Fibroblast of skin of right quadriceps (primary cell): ENCODE data around the gene GTF2B.
"Not testable (repeated sequence)": the region's sequence is repeated elsewhere in the genome, so short reads cannot be mapped to it uniquely, and the experiment has no call there.

Experiments
- DNase-seq: peaks from one replicate; pipeline ENCODE4 v3.0.0-alpha.2; 2013

GTF2B gene

DNA sequence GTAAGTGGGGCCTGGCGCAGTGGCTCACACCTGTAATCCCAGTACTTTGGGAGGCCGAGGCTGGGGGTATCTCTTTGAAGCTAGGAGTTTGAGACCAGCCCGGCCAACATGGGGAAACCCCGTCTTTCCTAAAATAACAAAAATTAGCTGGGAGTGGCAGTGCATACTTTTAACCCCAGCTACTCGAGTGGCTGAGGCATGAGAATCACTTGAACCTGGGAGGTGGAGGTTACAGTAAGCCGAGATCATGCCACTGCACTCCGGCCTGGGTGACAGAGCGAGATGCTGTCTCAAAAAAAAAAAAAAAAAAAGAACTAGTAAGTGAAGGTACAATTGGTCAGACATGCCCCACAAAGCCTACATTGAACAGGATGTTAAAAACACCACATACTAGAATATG is 10.7 kb downstream of the GTF2B start:
- not testable (repeated sequence) for DNase-seq

DNA sequence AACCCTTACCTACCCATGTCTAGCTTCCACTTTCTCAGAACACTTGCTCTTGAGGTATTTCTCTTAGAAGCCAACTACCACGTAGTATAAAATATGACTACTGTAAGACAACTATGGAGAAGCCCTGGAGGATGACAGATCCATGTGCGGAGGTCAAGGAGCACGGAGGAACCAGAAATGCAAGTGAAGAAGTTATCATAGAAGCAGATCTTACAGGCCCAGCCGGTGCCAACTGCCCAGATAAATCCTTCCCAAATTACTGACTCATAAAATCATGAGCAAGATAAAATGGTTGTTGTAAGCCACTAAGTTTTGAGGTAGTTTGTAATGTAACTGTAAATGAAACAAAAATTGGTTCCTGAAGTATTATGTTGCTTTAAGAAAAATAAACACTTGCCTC is 12.6 kb downstream of the GTF2B start:
- DNase-seq: no peak

DNA sequence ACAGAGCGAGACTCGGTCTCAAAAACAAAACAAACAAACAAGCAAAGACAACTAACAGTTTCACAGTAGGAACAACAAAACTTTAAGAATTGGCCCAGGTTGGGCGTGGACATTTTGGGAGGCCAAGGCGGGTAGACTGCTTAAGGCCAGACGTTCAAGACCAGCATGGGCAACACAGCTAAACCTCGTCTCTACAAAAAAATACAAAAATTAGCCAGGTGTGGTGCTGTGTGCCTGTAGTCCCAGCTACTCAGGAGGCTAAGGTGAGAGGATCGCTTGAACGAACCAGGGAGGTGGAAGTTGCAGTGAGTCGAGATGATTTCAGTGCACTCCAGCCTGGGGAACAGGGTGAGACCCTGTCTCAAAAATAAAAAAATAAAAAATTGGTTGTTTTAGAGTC is 13.5 kb downstream of the GTF2B start:
- no peak for DNase-seq

DNA sequence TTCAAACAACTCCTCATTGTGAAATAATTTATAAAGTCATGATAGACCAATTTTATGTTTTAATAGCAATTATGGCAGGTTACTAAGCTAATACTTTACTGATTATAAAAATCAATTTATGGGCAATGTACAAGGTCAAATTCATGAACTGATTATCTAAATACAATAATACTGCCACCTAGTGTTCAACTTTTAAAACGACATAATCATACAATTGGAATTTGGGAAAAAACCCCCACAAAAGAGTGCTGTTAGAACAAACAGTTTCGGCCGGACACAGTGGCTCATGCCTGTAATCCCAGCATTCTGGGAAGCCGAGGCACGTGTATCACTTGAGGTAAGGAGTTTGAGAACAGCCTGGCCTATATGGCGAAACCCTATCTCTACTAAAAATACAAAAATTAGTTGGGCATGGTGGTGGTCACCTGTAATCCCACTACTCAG is 14.0 kb downstream of the GTF2B start:
- DNase-seq: peak; percentile 44

DNA sequence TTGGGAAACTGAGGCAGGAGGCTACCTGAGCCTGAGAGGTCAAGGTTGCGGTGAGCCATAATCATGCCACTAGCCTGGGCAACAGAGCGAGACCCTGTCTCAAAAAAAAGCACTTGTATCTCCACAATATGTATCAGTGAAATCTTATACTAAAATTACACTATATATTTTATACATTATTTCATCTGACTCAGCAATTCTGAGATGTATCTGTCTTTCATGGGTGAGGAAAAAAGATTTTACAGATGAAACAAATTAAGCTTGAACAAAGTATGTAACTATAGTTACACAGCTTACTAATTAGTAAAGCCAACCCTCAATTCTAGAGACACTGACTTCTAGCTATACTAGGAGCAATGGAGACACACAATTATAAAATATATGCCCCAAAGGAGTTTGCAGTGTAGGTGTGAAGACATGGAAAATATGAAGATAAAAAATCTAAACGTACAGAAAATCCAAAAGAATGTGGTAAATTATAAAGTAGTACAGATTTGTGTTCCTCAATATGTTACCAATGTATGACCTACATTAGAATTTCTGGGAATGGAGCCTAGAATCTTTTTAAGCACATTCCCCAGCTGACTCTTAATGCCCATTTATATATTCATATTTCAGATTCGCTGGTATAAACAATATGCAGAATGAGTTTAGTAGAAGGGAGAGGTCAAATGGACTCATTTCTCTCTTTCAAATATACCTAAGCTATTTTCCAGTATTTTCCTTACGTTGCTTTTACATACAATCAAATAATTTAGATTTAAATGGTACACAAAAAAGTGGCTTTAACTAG is 14.6 kb downstream of the GTF2B start:
- DNase-seq: no peak

DNA sequence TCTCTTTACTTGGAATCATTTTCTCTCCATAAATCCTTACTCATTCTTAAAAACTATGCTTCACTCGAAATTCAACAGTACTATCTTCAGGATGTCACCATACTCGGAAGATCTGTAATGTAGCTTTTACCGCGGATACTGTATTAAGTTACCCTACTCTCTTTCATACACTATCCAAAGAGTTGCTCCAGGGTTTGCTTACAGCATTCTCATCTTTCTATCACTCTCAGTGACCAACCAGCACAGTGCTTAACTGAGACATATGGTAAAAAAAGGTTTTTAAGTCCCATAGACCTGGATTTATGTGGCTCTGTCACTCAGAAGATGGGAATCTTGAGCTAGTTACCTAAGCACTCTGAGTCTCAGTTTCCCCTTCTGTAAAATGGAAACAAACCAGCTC is 15.8 kb downstream of the GTF2B start:
- no peak for DNase-seq

DNA sequence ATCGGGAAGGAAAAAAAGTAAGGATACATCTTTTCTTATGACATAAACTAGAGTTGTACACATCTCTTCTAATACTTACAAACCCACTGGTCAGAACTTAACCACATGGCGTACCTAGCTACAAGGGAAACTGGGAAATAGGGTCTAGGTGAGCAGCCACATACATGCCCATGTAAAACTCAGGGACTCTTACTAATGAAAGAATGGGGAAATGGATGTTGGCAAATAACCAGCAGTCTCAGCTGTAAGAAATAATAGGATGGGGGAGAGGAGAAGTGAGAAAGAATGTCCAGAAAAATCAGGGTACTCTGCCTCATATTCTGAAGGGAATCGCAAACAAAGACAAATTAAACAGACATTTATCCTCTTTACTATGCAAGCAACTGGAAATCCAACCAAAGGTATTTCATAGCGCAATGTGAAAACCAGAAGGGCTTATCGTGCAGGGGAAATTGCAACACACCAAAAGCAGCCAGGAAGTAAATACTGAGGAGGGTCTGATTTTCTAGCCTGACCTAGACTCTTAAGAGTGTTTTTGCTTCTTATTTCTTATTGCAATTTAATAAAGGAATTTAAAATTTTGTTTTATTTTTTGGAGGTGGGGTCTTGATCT is 17.5 kb downstream of the GTF2B start:
- DNase-seq: peak; percentile 35

DNA sequence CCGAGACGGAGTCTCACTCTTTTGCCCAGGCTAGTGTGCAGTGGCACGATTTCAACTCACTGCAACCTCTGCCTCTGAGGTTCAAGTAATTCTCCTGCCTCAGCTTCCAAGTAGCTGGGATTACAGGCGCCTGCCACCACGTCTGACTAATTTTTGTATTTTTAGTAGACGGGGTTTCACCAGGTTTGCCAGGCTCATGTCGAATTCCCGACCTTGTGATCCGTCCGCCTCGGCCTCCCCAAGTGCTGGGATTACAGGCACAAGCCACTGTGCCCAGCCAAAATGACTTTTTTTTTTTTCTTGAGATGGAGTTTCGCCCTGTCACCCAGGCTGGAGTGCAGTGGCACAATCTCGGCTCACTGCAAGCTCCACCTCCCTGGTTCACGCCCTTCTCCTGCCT is 21.7 kb downstream of the GTF2B start:
- DNase-seq: not testable (repeated sequence)

DNA sequence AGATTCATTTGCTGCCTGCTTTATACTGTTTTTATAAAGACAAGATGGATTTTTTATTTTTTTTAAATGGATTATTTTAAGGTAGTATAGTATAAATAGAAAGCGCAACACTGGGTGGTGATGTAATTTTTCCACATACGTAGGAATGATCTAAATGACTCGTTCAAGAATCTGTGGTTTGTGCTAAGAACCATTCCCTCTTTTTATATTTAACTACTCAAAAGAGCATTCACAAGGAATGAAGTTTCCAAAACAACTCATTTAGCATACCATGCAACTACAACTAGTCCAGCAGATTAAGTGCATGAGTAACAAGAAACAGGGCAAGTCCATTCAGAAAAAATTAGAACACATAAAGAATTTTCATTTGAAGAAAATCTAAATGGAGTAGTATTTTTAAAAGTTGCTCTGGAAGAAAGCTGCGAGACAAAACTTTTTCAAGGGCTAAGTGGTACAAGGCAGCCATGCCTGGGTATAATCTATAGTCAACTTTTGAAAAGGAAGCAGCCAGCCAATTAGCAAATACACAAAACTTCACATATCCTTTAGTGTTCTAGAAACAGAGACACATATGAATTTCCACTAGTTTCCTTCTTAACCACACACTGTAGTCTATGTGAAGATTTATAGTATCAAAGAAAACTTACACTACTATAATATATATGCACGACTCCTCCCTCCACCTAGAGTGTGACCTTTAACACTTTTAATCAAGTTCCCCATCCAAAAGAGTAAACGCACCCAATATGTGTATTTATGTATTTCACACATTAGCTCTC is 23.4 kb downstream of the GTF2B start:
- DNase-seq: peak; percentile 80

DNA sequence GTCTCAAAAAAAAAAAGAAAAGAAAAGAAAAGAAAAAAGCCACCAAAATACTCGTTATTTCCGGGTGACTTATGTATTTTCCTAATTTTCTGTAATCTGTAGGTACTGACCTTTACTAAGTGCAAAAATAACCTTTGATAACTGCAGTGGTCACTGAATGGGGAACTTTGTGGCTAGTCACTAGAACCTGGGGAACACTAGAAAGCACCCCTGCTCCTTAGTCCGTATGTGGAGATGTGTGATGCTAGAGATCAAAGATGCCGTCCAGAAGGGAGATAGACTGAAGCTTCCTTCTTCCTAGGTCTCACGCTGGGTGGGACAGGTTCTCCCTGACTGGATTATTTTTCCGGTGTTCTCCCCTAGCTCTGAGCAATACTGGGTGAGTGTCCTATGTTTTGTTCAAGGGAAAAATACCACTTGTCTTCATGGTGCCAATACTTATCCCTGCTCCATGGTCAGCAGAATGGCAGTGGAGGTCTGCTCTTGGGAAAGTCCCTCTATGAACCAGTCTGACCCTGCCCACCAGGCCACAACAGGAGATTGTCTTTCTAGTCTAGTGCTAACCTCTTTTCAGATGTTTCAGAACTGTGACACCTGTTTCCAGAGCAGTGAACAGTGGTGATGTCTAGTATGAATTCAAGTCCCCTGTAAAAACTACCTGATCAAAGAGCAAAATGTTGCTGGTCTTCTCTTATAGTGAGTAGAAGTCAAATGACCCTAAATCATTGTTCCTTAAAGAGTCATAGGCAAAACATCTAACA is 39.9 kb downstream of the GTF2B start:
- DNase-seq: no peak

DNA sequence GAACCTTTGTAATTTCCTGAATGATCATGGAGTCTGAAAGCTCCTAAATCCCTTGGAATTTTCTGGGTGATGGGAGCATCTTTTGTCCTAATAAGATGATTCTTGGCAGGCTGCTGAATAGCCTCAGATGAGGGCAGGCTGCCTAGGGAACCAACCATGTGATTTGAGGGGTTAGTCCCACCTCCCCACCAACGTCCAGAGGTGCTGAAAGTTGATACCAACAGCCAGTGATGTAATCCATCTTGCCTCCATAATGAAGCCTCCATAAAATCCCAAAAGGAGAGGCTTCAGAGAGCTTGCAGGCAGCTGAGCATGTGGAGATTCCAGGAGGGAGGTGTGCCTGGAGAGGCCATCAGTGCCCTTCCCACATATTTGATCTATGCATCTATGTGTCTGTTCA is 43.7 kb downstream of the GTF2B start:
- no peak for DNase-seq

DNA sequence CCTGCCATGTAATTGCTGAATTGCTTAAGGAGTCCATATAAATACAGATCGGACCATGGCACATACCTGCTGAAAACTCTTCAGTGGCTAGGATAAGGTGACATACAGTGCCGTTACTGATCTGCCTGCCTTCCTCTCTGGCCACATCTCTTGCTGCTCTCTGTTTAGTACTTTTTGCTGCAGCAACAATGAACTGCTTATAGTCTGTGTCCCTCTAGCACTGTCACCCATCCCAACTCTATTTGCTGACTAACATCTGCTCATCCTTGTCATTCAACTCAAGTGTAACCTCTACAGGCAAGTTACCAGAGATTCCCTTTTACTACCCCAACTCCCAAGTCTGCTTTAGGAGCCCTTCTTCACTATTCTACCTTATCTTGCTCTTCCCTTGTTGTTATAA is 65.6 kb downstream of the GTF2B start:
- no peak for DNase-seq

DNA sequence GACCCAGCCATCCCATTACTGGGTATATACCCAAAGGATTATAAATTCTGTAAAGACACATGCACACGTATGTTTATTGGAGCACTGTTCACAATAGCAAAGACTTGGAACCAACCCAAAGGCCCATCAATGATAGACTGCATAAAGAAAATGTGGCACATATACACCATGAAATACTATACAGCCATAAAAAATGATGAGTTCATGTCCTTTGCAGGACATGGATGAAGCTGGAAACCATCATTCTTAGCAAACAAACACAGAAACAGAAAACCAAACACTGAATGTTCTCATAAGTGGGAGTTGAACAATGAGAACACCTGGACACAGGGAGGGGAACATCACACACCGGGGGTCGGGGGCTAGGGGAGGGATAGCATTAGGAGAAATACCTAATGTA is 71.7 kb downstream of the GTF2B start:
- DNase-seq: not testable (repeated sequence)

DNA sequence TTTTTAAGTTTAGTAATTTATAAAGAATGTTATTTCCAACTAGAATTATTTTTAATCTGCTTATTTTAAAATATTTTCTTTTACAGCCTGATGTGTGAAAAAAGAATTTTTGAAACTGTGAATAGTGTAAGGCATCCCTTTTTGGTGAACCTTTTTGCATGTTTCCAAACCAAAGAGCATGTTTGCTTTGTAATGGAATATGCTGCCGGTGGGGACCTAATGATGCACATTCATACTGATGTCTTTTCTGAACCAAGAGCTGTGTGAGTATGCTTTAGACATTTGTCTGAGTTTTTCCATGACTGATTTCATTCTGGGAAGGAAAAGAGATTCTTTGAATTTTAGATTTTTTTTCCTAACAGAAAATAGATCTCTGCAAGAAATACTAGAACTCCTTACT is 77.9 kb downstream of the GTF2B start:
- DNase-seq: no peak

DNA sequence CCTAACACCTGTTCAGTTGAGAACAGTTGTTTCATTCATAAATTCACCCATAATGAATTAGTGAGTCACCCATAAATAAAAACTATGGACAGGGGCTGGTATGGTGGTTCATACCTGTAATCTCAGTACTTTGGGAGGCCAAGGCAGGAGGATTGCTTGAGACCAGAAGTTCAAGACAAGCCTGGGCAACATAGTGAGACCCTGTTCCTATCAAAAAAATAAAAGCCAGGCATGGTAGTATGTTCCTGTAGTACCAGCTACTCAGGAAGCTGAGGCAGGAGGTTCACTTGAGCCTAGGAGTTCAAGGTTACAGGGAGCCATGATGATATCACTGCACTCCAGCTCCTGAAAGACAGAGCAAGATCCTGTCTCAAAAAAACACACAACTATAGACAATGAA is 79.0 kb downstream of the GTF2B start:
- DNase-seq: no peak

DNA sequence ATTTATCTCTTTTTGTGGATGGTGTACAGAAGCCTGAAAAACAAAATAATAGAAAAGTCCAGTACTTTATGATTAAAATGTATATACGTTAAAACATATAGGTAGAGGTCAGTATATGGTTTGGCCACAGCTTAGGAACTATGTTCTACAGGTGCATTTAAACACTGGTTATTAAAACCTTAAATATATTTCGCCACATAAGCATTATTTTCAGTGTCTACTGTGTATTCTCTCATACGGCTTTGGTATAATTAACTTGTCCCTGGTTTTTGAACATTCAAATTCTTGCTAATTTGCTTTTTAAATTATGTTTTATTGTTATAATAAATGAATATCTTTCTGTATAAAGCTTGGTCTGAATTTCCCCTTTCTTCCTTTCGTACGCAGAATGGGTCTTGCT is 87.9 kb downstream of the GTF2B start:
- DNase-seq: no peak

DNA sequence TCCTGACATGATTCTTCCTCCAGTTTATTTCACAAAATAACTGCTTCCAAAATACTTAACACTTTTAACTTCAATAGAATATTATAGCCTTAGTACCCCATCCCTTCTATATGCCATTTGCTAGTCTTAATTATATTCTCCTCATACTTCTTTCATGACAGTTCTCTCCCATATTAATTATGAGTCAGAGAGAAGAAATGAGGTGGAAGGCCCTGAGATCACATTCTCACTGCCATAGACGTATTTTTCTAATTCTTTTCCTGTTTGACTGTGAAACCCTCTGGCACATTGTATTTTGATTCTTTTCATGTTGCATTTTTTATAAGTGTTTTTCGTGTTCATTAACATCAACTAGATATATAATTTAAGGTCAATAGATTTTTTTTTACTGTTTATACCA is 88.4 kb downstream of the GTF2B start:
- peak; percentile 71 for DNase-seq
